HEK293 (cell line): ENCODE measurements around the gene APOE.

Source experiments
- IKZF3 ChIP-seq: fragments of 450-650 bp; IDR thresholded peaks from 2 replicates; pipeline ENCODE4 v1.5.0; 2018; ENCODE audit warnings: missing biosample characterization, mild to moderate bottlenecking, missing genetic modification characterization, moderate library complexity
- YY1 ChIP-seq: fragments of 450-650 bp; formaldehyde crosslinking; IDR thresholded peaks from 2 replicates; pipeline ENCODE4 v1.5.1; 2018; ENCODE audit warnings: missing biosample characterization, missing genetic modification characterization
- ZNF155 ChIP-seq: fragments of 450-650 bp; formaldehyde crosslinking; IDR thresholded peaks from 2 replicates; pipeline ENCODE4 v1.5.1; 2016; ENCODE audit warnings: missing biosample characterization, missing genetic modification characterization
- ZNF174 ChIP-seq: fragments of 450-650 bp; formaldehyde crosslinking; IDR thresholded peaks from 2 replicates; pipeline ENCODE4 v1.5.0; 2017; ENCODE audit warnings: missing biosample characterization, mild to moderate bottlenecking, missing genetic modification characterization
- ZNF239 ChIP-seq: fragments of 450-650 bp; formaldehyde crosslinking; IDR thresholded peaks from 2 replicates; pipeline ENCODE4 v1.5.1; 2016; ENCODE audit warnings: missing biosample characterization, missing genetic modification characterization
- ZNF274 ChIP-seq, 2 experiments: fragments of 200-500 bp in 1 of 2; fragments of 450-650 bp in 1 of 2; sonication (Bioruptor generic) in 1 of 2; formaldehyde crosslinking in 1 of 2; IDR thresholded peaks; 2 replicates each; pipeline versions ENCODE4 v1.5.1 to v1.6.1; 2014 to 2016; ENCODE audit warnings: borderline replicate concordance in 1 of 2, inconsistent platforms in 1 of 2, low read length in 1 of 2, missing biosample characterization in 1 of 2, missing genetic modification characterization in 1 of 2
- ZNF391 ChIP-seq: fragments of 450-650 bp; formaldehyde crosslinking; IDR thresholded peaks from 2 replicates; pipeline ENCODE4 v1.5.1; 2016; ENCODE audit warnings: low read depth, missing biosample characterization, missing genetic modification characterization, borderline replicate concordance
- ZNF423 ChIP-seq: fragments of 450-650 bp; formaldehyde crosslinking; IDR thresholded peaks from 2 replicates; pipeline ENCODE4 v1.5.1; 2016; ENCODE audit warnings: missing biosample characterization, missing genetic modification characterization
- ZNF510 ChIP-seq: fragments of 450-650 bp; formaldehyde crosslinking; IDR thresholded peaks from 2 replicates; pipeline ENCODE4 v1.5.1; 2018; ENCODE audit warnings: mild to moderate bottlenecking, missing genetic modification characterization, missing biosample characterization; ENCODE audit not compliant: insufficient replicate concordance
- ZNF530 ChIP-seq: fragments of 450-650 bp; formaldehyde crosslinking; IDR thresholded peaks from 2 replicates; pipeline ENCODE4 v1.5.1; 2016; ENCODE audit warnings: low read depth, missing biosample characterization, missing genetic modification characterization
- ZNF768 ChIP-seq: fragments of 450-650 bp; formaldehyde crosslinking; IDR thresholded peaks from 2 replicates; pipeline ENCODE4 v1.5.1; 2018; ENCODE audit warnings: missing biosample characterization, mild to moderate bottlenecking, missing genetic modification characterization
- ZNF830 ChIP-seq: fragments of 450-650 bp; IDR thresholded peaks from 2 replicates; pipeline ENCODE4 v1.5.0; 2018; ENCODE audit warnings: missing biosample characterization, missing genetic modification characterization, low read depth, mild to moderate bottlenecking, moderate library complexity
- TF ChIP-seq, protein P1 (sequence below): fragments of 450-650 bp; formaldehyde crosslinking; IDR thresholded peaks from 2 replicates; pipeline ENCODE4 v1.5.1; 2016; ENCODE audit warnings: missing biosample characterization, missing genetic modification characterization
- TF ChIP-seq, protein P2 (sequence below): fragments of 450-650 bp; formaldehyde crosslinking; IDR thresholded peaks from 2 replicates; pipeline ENCODE4 v1.5.1; 2016; ENCODE audit warnings: missing biosample characterization, missing genetic modification characterization

DNA sequence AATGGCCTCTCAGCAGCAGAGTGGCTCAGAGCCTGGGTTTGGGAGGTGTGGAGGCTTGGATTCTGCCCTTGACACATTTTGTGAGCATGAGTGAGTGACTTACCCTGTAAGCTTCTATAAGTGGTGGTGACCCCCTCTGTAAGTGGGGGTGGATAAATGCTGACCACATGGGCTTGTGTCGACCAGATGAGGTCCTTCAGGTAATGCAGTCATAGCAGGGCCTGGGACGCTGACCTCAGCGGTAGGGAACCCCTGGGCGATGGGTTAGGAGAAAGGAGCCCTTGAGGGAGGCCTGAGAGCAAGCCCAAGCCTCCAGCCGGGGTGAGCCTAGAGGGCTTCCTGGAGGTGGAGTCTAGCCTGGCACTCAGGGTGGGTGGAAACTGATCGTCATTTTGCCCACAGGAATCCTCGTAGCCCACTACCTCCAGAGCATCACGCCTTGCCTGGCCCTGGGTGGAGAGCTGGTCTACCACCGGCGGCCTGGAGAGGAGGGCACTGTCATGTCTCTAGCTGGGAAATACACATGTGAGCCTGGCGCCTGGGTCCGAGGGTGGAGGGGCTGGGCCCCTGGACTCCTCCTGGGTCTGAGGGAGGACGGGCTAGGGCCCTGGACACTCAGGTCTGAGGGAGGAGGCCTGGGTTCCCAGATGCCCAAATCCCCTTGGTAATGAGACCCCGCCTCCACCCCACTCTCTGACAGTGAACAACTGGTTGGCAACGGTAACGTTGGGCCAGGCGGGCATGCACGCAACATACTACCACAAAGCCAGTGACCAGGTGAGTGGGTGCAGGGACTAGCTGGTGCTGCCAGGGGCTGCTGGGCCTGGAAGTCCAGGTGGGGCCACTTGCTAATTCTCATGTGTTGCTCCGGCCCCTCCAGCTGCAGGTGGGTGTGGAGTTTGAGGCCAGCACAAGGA, 5.0 kb upstream of the APOE start:
- TF ChIP-seq, protein P1, sequence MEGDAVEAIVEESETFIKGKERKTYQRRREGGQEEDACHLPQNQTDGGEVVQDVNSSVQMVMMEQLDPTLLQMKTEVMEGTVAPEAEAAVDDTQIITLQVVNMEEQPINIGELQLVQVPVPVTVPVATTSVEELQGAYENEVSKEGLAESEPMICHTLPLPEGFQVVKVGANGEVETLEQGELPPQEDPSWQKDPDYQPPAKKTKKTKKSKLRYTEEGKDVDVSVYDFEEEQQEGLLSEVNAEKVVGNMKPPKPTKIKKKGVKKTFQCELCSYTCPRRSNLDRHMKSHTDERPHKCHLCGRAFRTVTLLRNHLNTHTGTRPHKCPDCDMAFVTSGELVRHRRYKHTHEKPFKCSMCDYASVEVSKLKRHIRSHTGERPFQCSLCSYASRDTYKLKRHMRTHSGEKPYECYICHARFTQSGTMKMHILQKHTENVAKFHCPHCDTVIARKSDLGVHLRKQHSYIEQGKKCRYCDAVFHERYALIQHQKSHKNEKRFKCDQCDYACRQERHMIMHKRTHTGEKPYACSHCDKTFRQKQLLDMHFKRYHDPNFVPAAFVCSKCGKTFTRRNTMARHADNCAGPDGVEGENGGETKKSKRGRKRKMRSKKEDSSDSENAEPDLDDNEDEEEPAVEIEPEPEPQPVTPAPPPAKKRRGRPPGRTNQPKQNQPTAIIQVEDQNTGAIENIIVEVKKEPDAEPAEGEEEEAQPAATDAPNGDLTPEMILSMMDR, result no peak
- TF ChIP-seq ZNF423, result no peak
- TF ChIP-seq ZNF530 (tag by site-specific recombination), result no peak
- no peak for TF ChIP-seq ZNF768 (tag by site-specific recombination)
- TF ChIP-seq ZNF510, result no peak
- TF ChIP-seq ZNF155, result no peak
- no peak for TF ChIP-seq ZNF391 (tag by site-specific recombination)
- no peak for TF ChIP-seq YY1 (tag by site-specific recombination)
- no peak for TF ChIP-seq ZNF274 (IDR thresholded peaks at IDR 0.05; ENCODE audit: low read length)
- no peak for TF ChIP-seq ZNF274 (tag by site-specific recombination; IDR thresholded peaks at IDR 0.05; ENCODE audit: borderline replicate concordance)
- TF ChIP-seq ZNF239 (tag by site-specific recombination), result no peak
- TF ChIP-seq IKZF3 (tag by site-specific recombination), result no peak
- no peak for TF ChIP-seq ZNF174
- TF ChIP-seq, protein P2, sequence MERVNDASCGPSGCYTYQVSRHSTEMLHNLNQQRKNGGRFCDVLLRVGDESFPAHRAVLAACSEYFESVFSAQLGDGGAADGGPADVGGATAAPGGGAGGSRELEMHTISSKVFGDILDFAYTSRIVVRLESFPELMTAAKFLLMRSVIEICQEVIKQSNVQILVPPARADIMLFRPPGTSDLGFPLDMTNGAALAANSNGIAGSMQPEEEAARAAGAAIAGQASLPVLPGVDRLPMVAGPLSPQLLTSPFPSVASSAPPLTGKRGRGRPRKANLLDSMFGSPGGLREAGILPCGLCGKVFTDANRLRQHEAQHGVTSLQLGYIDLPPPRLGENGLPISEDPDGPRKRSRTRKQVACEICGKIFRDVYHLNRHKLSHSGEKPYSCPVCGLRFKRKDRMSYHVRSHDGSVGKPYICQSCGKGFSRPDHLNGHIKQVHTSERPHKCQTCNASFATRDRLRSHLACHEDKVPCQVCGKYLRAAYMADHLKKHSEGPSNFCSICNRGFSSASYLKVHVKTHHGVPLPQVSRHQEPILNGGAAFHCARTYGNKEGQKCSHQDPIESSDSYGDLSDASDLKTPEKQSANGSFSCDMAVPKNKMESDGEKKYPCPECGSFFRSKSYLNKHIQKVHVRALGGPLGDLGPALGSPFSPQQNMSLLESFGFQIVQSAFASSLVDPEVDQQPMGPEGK (tag by site-specific recombination), result no peak
- TF ChIP-seq ZNF830 (tag by site-specific recombination), result no peak
